Panc1 (cell line): ENCODE data around the gene LRRC27. TPM values are rescaled to one million over a fixed set of nuclear protein-coding genes. Genes with fewer than 3 reads are reported as not detected.

ENCODE experiments used
- ATAC-seq: fragments of 200-7000 bp; cut with Tn5 transposase; 2 replicates; pipeline ENCODE4 v1.9.1; 2020; ENCODE audit warnings: mild to moderate bottlenecking, moderate library complexity
- BruUV-seq: library from RNA; stranded (reverse); fragments of 400-500 nt; replicated peaks from 2 replicates; lab custom pipeline; 2021; lab: Mats Ljungman, UMichigan
- CTCF ChIA-PET: fragments of 300-600 bp; sonication (Branson Sonifier 250); formaldehyde crosslinking; loops from one replicate; lab custom pipeline; 2022; ENCODE audit warnings: antibody characterized with exemption; lab: Charles Lee
- POLR2A ChIA-PET: fragments of 300-600 bp; sonication (Branson Sonifier 250); formaldehyde crosslinking; loops from one replicate; lab custom pipeline; 2022; ENCODE audit warnings: antibody characterized with exemption; lab: Charles Lee
- DNase-seq: peaks from one replicate; pipeline ENCODE4 v3.0.0-alpha.2; 2010; ENCODE audit warnings: low read depth, low spot score
- H3K27ac ChIP-seq: 2 replicates; pipeline ENCODE4 v1.5.1; 2011; ENCODE audit warnings: mild to moderate bottlenecking, low read length, inconsistent platforms
- H3K27me3 ChIP-seq: fragments of 200-500 bp; sonication (Bioruptor generic); 2 replicates; pipeline ENCODE4 v1.6.0; 2014; ENCODE audit warnings: low read length, inconsistent platforms; ENCODE audit not compliant: control insufficient read depth, insufficient read depth
- H3K36me3 ChIP-seq: fragments of 200-500 bp; sonication (Bioruptor generic); 2 replicates; pipeline ENCODE4 v1.5.1; 2014; ENCODE audit warnings: inconsistent platforms, mild to moderate bottlenecking, low read length, moderate library complexity; ENCODE audit not compliant: control insufficient read depth, insufficient read depth
- H3K4me1 ChIP-seq: 2 replicates; pipeline ENCODE4 v1.5.1; 2011; ENCODE audit warnings: inconsistent platforms, mild to moderate bottlenecking, low read length, moderate library complexity; ENCODE audit not compliant: control insufficient read depth, insufficient read depth
- H3K4me3 ChIP-seq, 2 experiments: 2 replicates each; pipeline ENCODE4 v1.5.1; 2011 to 2012; ENCODE audit warnings: low read depth in 2 of 2, low read length in 2 of 2, mild to moderate bottlenecking in 2 of 2, inconsistent platforms in 1 of 2, moderate library complexity in 1 of 2
- H3K9me3 ChIP-seq: fragments of 200-500 bp; sonication (Bioruptor generic); 2 replicates; pipeline ENCODE4 v1.5.1; 2014; ENCODE audit warnings: low read depth, mild to moderate bottlenecking, inconsistent platforms, low read length, moderate library complexity; ENCODE audit not compliant: control insufficient read depth, insufficient read depth
- POLR2AphosphoS5 ChIP-seq: IDR thresholded peaks from 2 replicates; pipeline ENCODE4 v1.6.1; 2012; ENCODE audit warnings: mild to moderate bottlenecking, low read depth, low read length, moderate library complexity
- SIN3A ChIP-seq: IDR thresholded peaks from 2 replicates; pipeline ENCODE4 v1.6.1; 2012; ENCODE audit warnings: low read depth, mild to moderate bottlenecking, low read length, moderate library complexity, borderline replicate concordance; ENCODE audit not compliant: insufficient read depth
- TCF7L2 ChIP-seq: IDR thresholded peaks from 2 replicates; pipeline ENCODE4 v1.6.1; 2011; ENCODE audit warnings: mild to moderate bottlenecking, low read depth, low read length, inconsistent platforms
- in situ Hi-C: cut with HindIII; loops from 2 replicates; pipeline ENCODE4 v1.10.0; 2016; ENCODE audit warnings: low sequenced_read_pairs, low pct_unique_long_range_greater_than_20kb
- intact Hi-C: fragments of 100-400 bp; cut with micrococcal nuclease; formaldehyde crosslinking; loops from one replicate; pipeline ENCODE4 v1.10.0; 2022; ENCODE audit not compliant: unreplicated experiment
- total RNA-seq: library from RNA; stranded (reverse); gene quantifications from one replicate; pipeline ENCODE4 v1.2.1, GENCODE V29; 2021; ENCODE audit not compliant: unreplicated experiment
- TF ChIP-seq, protein P1 (sequence below), 2 experiments: IDR thresholded peaks; 2 replicates each; pipeline ENCODE4 v1.6.1; 2011 to 2012; ENCODE audit warnings: low read depth in 2 of 2, control low read depth in 1 of 2, low read length in 1 of 2, mild to moderate bottlenecking in 1 of 2, moderate library complexity in 1 of 2; ENCODE audit not compliant: insufficient read depth in 1 of 2
- TF ChIP-seq, protein P2 (sequence below): fragments of 450-650 bp; IDR thresholded peaks from 2 replicates; pipeline ENCODE4 v1.5.1; 2017; ENCODE audit warnings: mild to moderate bottlenecking

The LRRC27 gene
- total RNA-seq, 1 experiment from 2014 or later: 15.7 TPM

DNA sequence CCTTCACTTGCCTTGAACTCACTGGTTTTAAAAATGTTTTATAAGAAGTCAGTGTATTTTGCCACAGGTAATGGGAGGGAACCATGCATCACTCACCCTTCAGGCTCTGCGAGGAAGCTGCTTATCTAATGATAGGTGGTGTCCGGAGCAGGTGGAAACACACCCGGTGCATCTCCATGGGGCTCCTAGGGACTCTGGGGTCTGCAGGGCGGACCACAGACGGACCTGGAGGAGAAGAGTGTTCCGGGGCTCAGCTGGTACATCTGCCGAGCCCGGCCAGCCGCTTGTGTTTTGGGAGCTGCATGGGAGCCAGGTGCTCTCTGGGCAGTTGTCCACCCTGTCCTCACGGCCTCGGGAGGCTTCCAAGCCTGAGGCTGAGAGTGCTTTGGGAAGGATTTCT is 7.3 kb downstream of the LRRC27 start:
- POLR2A ChIA-PET: interaction anchor here (0.6 kb wide), 1 partner anchor 113 kb away, joined by 3 read pairs; no protein-coding TSS in a partner anchor
- Histone ChIP-seq H3K27ac (no peak overlapping the region), H3K27me3 (no peaks in the 10 kb centered on the region), H3K4me1 (peaks cover 4% of the 10 kb centered on the region), H3K36me3 (no peaks in the 10 kb centered on the region), H3K9me3 (no peaks in the 10 kb centered on the region), H3K4me3 (no peak overlapping the region)
- in situ Hi-C loops (no loop called here), intact Hi-C loops (no loop called here)
- no TSS peak for BruUV-seq
- no peak for ATAC-seq
- DNase-seq: no peak
- TF ChIP-seq POLR2AphosphoS5 (no peak), TCF7L2 (no peak), SIN3A (no peak)
- TF ChIP-seq, protein P1, sequence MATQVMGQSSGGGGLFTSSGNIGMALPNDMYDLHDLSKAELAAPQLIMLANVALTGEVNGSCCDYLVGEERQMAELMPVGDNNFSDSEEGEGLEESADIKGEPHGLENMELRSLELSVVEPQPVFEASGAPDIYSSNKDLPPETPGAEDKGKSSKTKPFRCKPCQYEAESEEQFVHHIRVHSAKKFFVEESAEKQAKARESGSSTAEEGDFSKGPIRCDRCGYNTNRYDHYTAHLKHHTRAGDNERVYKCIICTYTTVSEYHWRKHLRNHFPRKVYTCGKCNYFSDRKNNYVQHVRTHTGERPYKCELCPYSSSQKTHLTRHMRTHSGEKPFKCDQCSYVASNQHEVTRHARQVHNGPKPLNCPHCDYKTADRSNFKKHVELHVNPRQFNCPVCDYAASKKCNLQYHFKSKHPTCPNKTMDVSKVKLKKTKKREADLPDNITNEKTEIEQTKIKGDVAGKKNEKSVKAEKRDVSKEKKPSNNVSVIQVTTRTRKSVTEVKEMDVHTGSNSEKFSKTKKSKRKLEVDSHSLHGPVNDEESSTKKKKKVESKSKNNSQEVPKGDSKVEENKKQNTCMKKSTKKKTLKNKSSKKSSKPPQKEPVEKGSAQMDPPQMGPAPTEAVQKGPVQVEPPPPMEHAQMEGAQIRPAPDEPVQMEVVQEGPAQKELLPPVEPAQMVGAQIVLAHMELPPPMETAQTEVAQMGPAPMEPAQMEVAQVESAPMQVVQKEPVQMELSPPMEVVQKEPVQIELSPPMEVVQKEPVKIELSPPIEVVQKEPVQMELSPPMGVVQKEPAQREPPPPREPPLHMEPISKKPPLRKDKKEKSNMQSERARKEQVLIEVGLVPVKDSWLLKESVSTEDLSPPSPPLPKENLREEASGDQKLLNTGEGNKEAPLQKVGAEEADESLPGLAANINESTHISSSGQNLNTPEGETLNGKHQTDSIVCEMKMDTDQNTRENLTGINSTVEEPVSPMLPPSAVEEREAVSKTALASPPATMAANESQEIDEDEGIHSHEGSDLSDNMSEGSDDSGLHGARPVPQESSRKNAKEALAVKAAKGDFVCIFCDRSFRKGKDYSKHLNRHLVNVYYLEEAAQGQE (IDR thresholded peaks at IDR 0.05; ENCODE audit: insufficient read depth in 1 of 2, low read depth in 2 of 2, low read length in 1 of 2): no peak
- TF ChIP-seq, protein P2, sequence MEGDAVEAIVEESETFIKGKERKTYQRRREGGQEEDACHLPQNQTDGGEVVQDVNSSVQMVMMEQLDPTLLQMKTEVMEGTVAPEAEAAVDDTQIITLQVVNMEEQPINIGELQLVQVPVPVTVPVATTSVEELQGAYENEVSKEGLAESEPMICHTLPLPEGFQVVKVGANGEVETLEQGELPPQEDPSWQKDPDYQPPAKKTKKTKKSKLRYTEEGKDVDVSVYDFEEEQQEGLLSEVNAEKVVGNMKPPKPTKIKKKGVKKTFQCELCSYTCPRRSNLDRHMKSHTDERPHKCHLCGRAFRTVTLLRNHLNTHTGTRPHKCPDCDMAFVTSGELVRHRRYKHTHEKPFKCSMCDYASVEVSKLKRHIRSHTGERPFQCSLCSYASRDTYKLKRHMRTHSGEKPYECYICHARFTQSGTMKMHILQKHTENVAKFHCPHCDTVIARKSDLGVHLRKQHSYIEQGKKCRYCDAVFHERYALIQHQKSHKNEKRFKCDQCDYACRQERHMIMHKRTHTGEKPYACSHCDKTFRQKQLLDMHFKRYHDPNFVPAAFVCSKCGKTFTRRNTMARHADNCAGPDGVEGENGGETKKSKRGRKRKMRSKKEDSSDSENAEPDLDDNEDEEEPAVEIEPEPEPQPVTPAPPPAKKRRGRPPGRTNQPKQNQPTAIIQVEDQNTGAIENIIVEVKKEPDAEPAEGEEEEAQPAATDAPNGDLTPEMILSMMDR: no peak
- CTCF ChIA-PET: no interaction called here

DNA sequence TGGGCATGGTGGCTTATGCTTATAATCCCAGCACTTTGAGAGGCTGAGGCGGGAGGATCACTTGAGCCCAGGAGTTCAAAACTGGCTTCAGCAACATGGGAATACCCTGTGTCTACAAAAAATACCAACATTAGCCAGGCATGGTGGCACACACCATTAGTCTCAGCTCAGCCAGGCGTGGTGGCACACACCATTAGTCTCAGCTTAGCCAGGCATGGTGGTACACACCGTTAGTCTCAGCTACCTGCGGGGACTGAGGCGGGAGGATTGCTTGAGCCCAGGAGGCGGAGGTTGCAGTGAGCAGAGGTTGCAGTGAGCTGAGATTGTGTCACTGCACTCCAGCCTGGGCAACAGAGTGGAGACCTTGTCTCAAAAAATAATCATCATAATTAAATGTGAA is 9.0 kb downstream of the LRRC27 start:
- Histone ChIP-seq H3K4me1 (peaks cover 2% of the 10 kb centered on the region; the same call in 1 of the 2 replicates), H3K27me3 (no peaks in the 10 kb centered on the region), H3K9me3 (no peaks in the 10 kb centered on the region), H3K4me3 (no peak overlapping the region), H3K27ac (no peak overlapping the region), H3K36me3 (no peaks in the 10 kb centered on the region)
- ATAC-seq (no peak), DNase-seq (no peak)
- POLR2A ChIA-PET: no interaction called here
- in situ Hi-C loops: no loop called here
- TF ChIP-seq, protein P2: no peak
- TF ChIP-seq, protein P1 (IDR thresholded peaks at IDR 0.05; ENCODE audit: insufficient read depth in 1 of 2, low read depth in 2 of 2, low read length in 1 of 2): no peak
- TF ChIP-seq POLR2AphosphoS5 (no peak), TCF7L2 (no peak), SIN3A (no peak)
- no TSS peak for BruUV-seq
- CTCF ChIA-PET: no interaction called here
- intact Hi-C loops: no loop called here
